GM12892 (cell line): ENCODE measurements around the gene CSGALNACT2.

ENCODE experiments used
- POLR2A ChIP-seq: IDR thresholded peaks from 2 replicates; pipeline ENCODE4 v1.6.1; 2011; ENCODE audit warnings: low read depth, low read length, control low read depth
- POLR2AphosphoS5 ChIP-seq: IDR thresholded peaks from 2 replicates; pipeline ENCODE4 v1.6.1; 2011; ENCODE audit warnings: low read depth, low read length, control low read depth

DNA sequence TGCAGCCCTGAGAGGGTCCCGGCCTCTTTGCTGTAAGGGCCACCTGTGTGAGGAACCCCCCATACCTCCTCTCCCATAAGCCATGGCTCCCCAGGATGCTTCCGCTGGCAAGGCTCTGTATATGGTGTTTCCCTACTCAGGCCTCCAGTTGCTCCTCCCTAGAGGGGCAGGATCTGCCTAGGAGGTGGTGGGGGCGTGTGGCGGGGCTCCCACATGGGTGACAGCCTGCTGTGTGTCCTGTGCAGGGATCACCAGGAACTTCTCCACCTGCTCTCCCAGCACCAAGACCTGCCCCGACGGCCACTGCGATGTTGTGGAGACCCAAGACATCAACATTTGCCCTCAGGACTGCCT lies 25.7 kb upstream of the CSGALNACT2 start:
- TF ChIP-seq POLR2A (no peak), POLR2AphosphoS5 (no peak)
